Mucosa of stomach (tissue), 1 donor: Measurements from ENCODE around the gene POC1A.
A peak's percentile ranks its signal among the peaks of the same experiment; 100 is the strongest.

ENCODE experiments used
- H3K27me3 ChIP-seq: one replicate; pipeline ENCODE4 v1.7.0; 2013; ENCODE audit warnings: mild to moderate bottlenecking, low read length; ENCODE audit not compliant: control insufficient read depth, insufficient read depth
- H3K36me3 ChIP-seq: one replicate; pipeline ENCODE4 v1.7.0; 2013; ENCODE audit warnings: low read length; ENCODE audit not compliant: control insufficient read depth, insufficient read depth
- H3K4me1 ChIP-seq: one replicate; pipeline ENCODE4 v1.7.0; 2013; ENCODE audit warnings: mild to moderate bottlenecking, low read length; ENCODE audit not compliant: control insufficient read depth, insufficient read depth
- H3K4me3 ChIP-seq: one replicate; pipeline ENCODE4 v1.7.0; 2013; ENCODE audit warnings: low read length
- H3K9ac ChIP-seq: one replicate; pipeline ENCODE4 v1.7.0; 2013; ENCODE audit warnings: mild to moderate bottlenecking, low read length, moderate library complexity
- H3K9me3 ChIP-seq: one replicate; pipeline ENCODE4 v1.7.0; 2013; ENCODE audit warnings: mild to moderate bottlenecking, low read length, moderate library complexity; ENCODE audit not compliant: control insufficient read depth
- donor health status: Pancreatic carcinoma.

POC1A gene

DNA sequence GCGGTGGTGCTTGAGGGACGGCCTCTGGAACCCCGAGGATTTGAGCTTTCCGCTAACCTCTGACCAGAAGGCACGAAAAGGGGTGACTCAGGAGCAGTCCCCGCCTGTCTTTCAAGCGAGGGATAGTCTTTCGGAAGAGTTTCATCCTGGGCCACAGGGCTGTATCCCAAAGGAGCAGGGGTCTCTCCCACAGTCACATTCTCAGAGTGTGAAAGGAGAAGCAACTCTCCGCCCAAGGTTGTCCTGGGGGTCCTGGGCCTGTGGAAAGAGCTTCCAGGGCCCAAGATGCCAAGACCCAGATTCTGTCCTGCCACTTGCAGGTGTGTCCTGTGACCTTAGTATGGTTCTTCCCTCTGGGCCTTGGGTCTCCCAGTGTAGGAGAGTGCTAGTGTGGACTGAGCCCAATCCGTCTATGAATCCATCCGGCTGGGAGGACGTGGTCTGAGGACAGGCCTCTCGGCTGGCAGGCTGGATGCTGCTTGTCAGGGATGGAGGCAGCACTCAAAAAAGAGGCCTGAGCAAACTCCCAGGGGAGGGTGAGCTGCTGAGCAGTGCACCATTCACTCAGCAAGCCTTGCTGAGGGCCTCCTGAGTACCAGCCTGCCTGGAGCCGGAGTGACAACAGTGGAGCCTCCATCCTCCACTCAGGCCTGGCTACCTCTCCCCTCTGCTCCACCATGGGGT, 96.3 kb downstream of the POC1A start:
- H3K27me3 ChIP-seq: no peaks in the 10 kb centered on the region
- no peak overlapping the region for H3K4me3 ChIP-seq
- H3K9ac ChIP-seq: peak overlapping the region; percentile 55
- no peaks in the 10 kb centered on the region for H3K36me3 ChIP-seq
- H3K9me3 ChIP-seq: no peaks in the 10 kb centered on the region
- peaks cover 62% of the 10 kb centered on the region for H3K4me1 ChIP-seq

DNA sequence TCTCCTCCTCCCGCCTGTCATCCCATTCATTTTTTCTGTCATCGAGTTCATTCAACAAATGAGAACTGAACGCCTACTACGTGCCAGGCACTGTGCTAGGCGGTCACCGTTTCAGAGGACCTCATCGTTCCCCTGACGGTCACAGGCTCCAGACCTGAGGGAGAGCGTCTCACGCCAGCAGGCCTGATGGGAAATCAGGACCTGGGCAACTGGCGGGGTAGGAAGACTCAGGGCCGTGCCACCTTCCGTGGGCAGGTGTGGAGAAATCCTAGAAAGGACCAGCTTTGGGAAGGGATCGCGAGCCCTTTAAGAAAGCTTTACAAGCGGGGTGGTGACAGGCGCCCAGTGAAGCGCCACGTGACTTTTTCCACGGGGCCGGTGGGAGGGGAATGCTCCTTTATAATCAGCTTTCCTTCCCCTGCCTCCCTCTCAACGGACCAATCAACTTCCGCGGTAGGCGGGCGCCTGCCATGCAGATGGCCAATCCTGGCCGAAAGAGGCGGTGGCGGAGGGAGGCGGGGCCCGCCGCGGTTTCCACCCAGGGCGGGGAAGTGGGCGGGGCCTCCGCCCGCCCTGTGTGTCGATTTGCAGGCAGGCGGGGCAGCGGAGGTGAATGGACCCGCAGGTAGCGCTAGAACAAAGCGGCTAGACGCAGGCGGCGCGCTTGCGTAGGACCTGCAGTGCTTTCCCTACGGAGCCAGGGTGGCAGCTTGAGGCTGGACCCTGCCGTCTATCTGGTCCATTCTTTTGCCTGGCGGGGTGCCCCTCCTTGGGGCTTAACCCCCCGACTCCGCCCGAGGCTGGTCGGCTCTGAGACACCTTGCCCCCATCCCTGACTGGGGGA, 97.0 kb downstream of the POC1A start:
- H3K9ac ChIP-seq: peak overlapping the region; percentile 80
- no peaks in the 10 kb centered on the region for H3K36me3 ChIP-seq
- peaks cover 62% of the 10 kb centered on the region for H3K4me1 ChIP-seq
- H3K9me3 ChIP-seq: no peaks in the 10 kb centered on the region
- no peaks in the 10 kb centered on the region for H3K27me3 ChIP-seq
- peak overlapping the region; percentile 76 for H3K4me3 ChIP-seq

DNA sequence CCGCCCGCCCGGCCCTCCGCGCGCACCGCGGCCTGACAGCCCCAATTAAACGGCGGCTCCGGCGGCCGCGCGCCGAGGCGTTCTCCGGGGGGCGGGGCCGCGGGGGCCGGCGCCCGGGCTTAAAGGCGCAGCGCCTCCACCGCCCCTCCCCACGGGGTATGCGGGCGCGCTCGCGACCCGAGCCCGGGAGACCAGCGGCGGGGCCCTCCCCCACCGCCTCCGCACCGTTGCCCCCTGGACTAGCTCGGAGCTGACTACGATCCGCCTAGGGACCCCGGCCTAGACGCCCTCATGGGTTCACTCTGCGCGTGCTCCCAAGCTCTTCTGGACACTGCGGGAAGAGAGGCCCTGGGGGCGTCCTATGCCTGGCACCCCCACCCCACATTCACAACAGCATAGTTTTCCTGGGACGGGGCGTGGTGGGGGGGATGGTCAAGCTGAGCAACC, 97.7 kb downstream of the POC1A start, which contains the start of gene DUSP7:
Gene DUSP7 (minus strand): TSS at position 51 of the 447 bp plus-strand sequence. CDS start 205 bp downstream, outside the sequence.
- Histone ChIP-seq H3K4me1 (peaks cover 62% of the 10 kb centered on the region), H3K36me3 (no peaks in the 10 kb centered on the region), H3K4me3 (peak within 1 kb of the TSS; percentile 76), H3K27me3 (no peaks in the 10 kb centered on the region), H3K9ac (peak within 1 kb of the TSS; percentile 84), H3K9me3 (no peaks in the 10 kb centered on the region)

DNA sequence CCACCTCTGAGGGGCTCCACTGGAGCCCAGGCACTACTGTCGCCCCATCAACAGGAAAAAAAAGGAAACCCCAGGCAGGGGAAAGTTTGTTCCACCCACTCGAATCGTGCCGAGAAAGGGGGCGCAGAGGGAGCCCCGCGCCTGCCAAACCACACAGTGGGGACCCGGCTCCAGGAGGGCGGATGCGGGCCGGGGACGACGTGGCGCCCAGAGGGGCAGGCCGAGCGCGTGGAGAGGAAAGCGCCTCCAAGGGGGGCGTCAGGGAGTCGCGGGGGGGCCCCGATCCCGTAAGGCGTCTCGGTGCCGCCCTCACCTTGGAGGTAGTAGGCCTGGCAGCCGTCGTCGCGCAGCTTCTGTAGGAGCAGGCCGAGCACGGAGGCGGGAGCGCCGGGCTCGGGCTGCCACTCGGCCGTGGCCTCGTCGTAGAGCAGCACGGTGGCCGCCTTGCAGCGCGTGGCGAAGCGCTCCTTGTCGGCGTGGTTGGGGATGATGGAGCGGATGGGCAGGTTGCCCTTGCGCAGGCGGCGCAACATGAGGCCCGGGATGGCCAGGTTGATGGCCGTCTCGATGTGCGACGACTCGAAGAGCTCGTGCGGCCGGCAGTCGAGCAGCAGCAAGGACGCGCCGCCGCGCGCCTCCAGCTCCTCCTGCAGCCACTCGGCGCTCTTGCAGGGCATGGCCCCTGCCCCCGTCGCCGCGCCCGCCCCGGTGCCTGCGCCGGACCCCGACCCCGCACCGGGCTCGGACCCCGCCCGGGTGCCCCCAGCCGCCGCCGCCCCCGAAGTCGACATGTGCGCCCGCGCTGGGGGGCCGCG, 98.5 kb downstream of the POC1A start:
- Histone ChIP-seq H3K36me3 (peaks cover 2% of the 10 kb centered on the region), H3K4me1 (peaks cover 58% of the 10 kb centered on the region), H3K9ac (peak overlapping the region; percentile 84), H3K4me3 (peak overlapping the region; percentile 62), H3K27me3 (no peaks in the 10 kb centered on the region), H3K9me3 (no peaks in the 10 kb centered on the region)

DNA sequence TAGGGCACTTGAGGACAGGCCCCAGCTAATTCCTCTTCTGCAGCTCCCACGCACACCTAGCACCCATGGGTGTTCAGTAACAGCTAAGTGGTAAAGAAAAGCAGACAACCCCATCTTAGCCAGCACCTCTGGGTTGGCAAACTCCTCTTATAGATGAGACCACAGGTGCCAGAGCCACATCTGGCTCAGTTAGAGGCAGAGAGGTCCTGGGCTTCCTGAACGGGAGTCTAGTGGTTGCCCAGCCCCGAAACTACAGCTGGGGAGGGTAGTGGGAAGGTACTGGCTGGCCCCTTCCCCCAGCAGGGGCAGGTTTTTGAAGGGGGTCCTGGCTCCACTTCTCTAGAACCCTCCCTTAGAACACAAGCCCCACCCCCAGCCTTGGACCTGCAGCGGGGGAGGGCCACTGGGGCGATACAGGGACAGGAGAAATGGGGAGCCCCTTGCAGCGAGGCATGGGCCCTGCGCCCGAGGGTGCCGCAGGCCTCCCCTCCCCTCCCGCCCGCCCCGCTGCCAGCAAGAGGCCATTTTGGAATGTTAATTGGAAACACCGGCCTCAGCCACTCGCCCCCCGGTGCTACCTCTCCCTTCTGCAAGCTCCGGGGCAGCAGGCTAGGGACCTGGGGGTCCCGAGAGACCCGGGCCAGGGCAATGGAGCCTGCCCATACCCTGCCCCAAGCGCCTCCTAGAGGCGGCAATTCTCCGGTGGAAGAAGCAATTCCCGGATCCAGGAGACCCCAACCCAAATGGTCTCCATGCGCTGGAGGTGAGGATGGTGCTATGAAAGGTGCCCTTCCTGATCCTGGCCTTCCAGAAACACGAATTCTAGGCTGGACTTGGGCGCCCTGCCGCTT, 99.3 kb downstream of the POC1A start:
- H3K4me1 ChIP-seq: peaks cover 53% of the 10 kb centered on the region

DNA sequence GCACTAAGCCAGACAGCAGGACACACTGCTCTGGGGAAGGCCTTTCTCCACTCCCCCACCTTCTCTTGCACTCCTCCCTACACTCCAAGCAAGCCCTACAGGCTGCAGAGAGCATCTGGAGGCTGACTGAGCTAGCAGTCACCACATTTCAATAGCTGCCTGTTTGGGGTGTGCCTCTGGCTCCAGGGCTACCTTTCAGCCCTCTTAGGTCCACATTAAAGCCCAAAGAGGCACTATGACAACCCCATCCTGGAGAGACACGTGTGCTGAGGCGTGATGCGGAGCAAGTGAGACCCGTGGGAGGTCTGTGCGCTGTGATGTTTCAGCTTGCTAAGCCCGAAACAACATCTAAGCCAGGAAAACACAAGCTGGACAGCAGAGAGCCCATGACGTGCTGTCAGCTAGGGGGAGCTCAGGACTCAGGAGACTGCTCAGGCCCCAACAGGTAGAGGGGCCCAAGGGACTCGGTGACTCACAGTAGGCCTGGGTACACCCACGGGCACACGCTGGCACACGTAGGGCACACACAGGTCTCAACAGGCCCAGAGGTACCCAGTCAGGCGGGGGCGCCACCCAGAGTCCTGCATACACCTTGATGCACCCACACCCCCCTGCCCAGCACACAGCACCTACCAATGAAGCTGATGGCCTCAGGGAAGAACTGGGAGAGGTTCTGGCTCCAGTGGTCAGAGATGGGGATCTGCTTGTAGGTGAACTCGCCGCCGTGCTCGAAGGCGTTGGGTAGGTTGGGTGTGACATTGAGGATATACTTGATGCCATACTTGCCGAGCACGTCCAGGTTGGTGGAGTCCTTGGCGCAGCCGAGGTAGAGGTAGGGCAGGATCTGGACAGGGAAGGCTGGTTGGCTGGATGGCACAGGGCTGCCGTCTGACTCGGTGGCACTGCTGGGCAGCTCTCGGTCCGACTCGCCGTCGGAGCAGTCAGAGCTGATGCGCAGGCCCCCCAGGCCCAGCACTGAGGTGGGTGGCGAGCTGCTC, 100.6 kb downstream of the POC1A start:
- H3K9me3 ChIP-seq: no peaks in the 10 kb centered on the region
- H3K4me1 ChIP-seq: peaks cover 53% of the 10 kb centered on the region
- H3K9ac ChIP-seq: peak overlapping the region; percentile 46
- H3K27me3 ChIP-seq: no peaks in the 10 kb centered on the region
- peaks cover 8% of the 10 kb centered on the region for H3K36me3 ChIP-seq
- no peak overlapping the region for H3K4me3 ChIP-seq

More for the DNA sequence above, 99.3 kb downstream of the POC1A start:
- H3K9me3 ChIP-seq: no peaks in the 10 kb centered on the region
- no peaks in the 10 kb centered on the region for H3K27me3 ChIP-seq
- peak overlapping the region; percentile 62 for H3K4me3 ChIP-seq
- H3K36me3 ChIP-seq: peaks cover 3% of the 10 kb centered on the region
- peak overlapping the region; percentile 84 for H3K9ac ChIP-seq

DNA sequence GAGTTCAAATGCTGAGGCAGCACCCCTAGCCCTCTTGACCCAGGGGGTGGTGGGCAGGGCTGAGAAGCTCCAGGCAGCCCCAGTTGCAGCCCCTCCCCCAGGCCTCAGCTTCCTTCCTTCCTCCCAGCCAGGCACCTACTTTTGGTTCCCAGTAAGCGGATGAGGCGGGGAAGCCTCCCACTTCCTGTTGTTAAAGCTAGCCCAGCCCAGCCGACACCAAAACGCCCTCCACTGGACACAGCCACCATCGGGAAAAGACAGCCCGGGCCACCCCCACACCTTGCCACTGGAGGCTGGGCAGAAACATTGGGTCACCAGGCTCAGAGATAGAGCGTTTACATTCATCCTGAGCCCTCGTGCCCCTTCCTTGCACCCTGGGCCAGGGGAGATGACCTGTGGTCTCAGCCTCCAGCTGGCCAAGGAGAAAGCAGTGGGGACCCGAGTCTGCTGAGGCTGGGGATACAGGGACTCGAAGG, 101.4 kb downstream of the POC1A start:
- Histone ChIP-seq H3K27me3 (no peaks in the 10 kb centered on the region), H3K36me3 (peaks cover 8% of the 10 kb centered on the region), H3K9ac (peak overlapping the region; percentile 46), H3K4me3 (no peak overlapping the region), H3K9me3 (no peaks in the 10 kb centered on the region), H3K4me1 (peaks cover 56% of the 10 kb centered on the region)

DNA sequence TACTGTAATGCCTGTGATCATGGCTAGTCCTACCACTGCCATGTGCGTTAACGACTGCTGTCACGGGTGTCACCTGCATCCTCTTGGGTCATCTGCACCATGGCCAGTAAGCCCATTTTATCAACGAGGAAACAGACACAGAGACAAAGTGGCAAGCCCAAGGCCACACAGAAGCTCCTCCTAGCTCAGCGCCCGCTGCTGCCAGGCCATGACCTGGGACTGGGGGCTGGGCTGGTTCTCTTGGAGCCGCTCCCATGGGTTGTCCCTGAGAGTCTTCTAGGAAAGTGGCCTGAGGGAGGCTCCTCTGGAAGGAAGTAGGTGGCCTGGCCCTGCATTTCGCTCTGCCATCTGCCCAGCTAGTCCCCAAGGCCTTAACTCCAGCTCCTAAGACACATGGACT, 102.8 kb downstream of the POC1A start:
- Histone ChIP-seq H3K9ac (no peak overlapping the region), H3K36me3 (peaks cover 8% of the 10 kb centered on the region), H3K4me3 (no peak overlapping the region), H3K4me1 (peaks cover 60% of the 10 kb centered on the region), H3K9me3 (no peaks in the 10 kb centered on the region), H3K27me3 (no peaks in the 10 kb centered on the region)

DNA sequence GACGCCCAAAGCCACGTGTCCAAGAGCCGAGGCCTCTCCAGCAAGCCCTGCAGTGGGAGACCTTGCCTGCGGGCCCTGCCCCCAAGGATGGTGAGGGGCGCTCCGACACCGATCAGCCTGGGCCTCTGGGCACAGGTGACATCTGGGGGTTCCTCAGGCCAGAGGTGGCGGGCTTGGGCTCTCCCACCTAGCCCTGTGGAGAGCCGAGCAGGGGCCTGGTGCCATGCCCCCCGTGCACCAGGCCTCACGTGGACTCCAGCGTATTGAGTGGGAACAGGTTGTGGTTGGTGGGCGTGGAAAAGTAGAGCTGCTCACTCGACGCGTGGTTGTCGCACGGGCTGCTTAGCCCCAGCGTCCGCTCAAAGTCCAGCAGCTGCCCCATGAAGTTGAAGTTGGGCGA, 103.7 kb downstream of the POC1A start:
- H3K4me1 ChIP-seq: peaks cover 66% of the 10 kb centered on the region
- no peaks in the 10 kb centered on the region for H3K9me3 ChIP-seq
- no peaks in the 10 kb centered on the region for H3K27me3 ChIP-seq
- no peak overlapping the region for H3K9ac ChIP-seq
- H3K4me3 ChIP-seq: no peak overlapping the region
- H3K36me3 ChIP-seq: peaks cover 8% of the 10 kb centered on the region

DNA sequence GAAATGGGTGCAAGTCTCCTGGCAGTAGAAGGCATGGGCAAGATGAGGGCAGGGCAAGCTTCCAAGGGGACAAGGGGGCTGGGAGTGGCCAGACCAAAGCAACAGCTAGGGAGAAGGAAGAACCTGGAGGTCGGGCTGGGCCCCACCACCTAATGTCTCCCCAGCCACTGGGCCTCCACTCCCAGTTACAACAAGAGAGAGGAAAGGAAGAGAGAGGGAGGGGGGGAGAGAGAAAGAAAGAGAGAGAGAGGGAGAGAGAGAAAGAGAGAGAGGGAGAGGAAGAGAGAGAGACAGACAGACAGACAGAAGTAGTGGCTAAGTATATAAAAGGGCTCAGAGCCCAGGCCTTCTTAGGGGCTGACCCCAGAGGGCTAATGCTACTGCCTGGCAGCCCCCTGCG, 104.7 kb downstream of the POC1A start:
- Histone ChIP-seq H3K9ac (no peak overlapping the region), H3K36me3 (peaks cover 8% of the 10 kb centered on the region), H3K27me3 (no peaks in the 10 kb centered on the region), H3K4me3 (no peak overlapping the region), H3K9me3 (no peaks in the 10 kb centered on the region), H3K4me1 (peaks cover 59% of the 10 kb centered on the region)
